Measurements from ENCODE around the gene OR10J5. TPM values are rescaled to one million over a fixed set of nuclear protein-coding genes. Genes with fewer than 3 reads are reported as not detected.

OR10J5 gene
- total RNA-seq, 1 experiment from 2014 or later = not detected

Other genes starting within 250 kb of the OR10J5 start
- gene FCER1A, start 233.7 kb downstream of the OR10J5 start, total RNA-seq (2014; rRNA removed; shearing (Covaris generic)) = not detected in 2 replicates
- not detected in 2 replicates for gene OR10J4, start 103.8 kb downstream of the OR10J5 start, total RNA-seq (2014; rRNA removed; shearing (Covaris generic))
- gene OR10J1, start 96.3 kb downstream of the OR10J5 start, total RNA-seq (2014; rRNA removed; shearing (Covaris generic)) = not detected in 2 replicates
- not detected in 2 replicates for gene APCS, start 51.8 kb upstream of the OR10J5 start, total RNA-seq (2014; rRNA removed; shearing (Covaris generic))
- not detected in 2 replicates for gene CRP, start 178.6 kb upstream of the OR10J5 start, total RNA-seq (2014; rRNA removed; shearing (Covaris generic))
- 11.0 and 14.8 TPM in 2 replicates for gene DUSP23, start 245.0 kb upstream of the OR10J5 start, total RNA-seq (2014; rRNA removed; shearing (Covaris generic))

All from H4 (cell line).